Hindlimb muscle (tissue), 1 donor: ENCODE results near the gene YIPF6. TPM values are rescaled to one million over a fixed set of nuclear protein-coding genes. Genes with fewer than 3 reads are reported as not detected.
A peak's percentile ranks its signal among the peaks of the same experiment; 100 is the strongest.
"Not testable (repeated sequence)": the region's sequence is repeated elsewhere in the genome, so short reads cannot be mapped to it uniquely, and the experiment has no call there.

Experiments used
- DNase-seq: peaks from one replicate; pipeline ENCODE4 v3.0.0-alpha.2; 2013
- polyA plus RNA-seq: library from polyadenylated mRNA; unstranded; fragments of 120-200 nt; gene quantifications from one replicate; pipeline ENCODE4 v1.2.1, GENCODE V29; 2013; ENCODE audit not compliant: insufficient read length

The YIPF6 gene
- 25.9 TPM for polyA plus RNA-seq

- DNase-seq: peak; percentile 86
Observed at GRCh38 chrX:68498508-68499379, at the start of gene YIPF6. Gene YIPF6 (plus strand): TSS chrX:68499051. CDS start chrX:68499067, 16 bp downstream.

GRCh38 chrX:68451720-68452119 is 47.1 kb upstream of the YIPF6 start:
- DNase-seq: no peak

DNA sequence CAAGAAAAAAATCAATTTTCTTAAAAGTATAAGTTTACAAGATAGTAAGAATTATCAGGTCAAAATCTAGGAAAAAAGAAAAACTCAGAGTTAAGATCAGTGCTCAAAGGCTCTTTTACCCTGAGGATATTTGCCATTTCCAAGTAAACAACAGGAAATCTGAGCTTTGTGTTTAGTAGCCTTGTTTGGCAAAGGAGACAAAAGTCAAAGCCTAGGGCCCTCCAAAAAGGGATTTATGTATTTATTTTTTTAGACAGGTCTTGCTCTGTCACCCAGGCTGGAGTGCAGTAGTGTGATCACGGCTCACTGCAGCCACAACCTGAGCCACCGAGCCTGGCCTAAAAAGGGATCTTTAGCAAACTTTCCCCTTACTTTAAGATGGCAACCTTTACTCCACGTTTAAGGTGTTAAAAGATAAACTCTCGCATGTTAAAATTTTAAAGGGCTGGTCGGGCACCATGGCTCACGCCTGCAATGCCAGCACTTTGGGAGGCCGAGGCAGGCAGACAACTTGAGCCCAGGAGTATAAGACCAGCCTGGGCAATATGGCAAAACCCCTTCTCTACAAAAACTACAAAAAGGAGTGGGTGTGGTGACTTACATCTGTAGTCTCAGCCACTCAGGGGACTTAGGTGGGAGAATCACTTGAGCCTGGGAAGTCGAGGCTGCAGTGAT is 44.2 kb upstream of the YIPF6 start:
- DNase-seq: no peak

- no peak for DNase-seq
Observed at GRCh38 chrX:68455151-68455510, 43.7 kb upstream of the YIPF6 start.

DNA sequence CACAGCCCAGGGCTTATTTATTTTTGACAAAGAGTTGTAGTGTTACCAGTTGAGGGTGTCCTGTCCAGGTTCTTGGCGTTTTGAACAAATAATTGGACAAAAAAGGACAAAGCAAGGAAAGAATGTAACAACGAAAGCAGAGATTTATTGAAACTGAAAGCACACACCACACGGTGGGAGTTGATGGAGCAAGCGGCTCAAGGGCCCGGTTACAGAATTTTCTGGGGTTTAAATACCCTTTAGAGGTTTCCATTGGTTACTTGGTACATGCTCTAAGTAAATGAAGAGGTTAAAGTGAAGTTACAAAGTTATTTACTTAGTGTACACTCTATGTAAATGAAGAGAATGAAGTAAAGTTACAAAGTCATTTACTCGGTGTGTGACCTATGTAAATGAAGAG is 37.8 kb upstream of the YIPF6 start:
- no peak for DNase-seq

GRCh38 chrX:68461576-68461975 is 37.3 kb upstream of the YIPF6 start:
- DNase-seq: no peak

GRCh38 chrX:68462197-68462596 is 36.7 kb upstream of the YIPF6 start:
- DNase-seq: no peak

DNA sequence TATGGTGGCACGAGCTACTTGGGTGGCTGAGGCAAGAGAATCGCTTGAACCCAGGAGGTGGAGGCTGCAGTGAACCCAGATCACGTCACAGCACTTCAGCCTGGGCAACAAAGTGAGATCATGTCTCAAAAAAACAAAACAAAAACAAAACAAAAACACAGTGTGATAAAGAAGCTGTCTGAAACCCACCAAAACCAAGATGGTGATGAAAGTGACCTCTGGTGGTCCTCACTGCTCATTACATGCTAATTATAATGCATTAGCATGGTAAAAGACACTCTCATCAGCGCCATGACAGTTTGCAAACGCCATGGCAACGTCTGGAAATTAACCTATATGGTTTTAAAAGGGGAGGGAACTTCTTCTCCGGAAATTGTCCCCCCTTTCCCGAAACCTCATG is 36.2 kb upstream of the YIPF6 start:
- peak; percentile 12 for DNase-seq

DNA sequence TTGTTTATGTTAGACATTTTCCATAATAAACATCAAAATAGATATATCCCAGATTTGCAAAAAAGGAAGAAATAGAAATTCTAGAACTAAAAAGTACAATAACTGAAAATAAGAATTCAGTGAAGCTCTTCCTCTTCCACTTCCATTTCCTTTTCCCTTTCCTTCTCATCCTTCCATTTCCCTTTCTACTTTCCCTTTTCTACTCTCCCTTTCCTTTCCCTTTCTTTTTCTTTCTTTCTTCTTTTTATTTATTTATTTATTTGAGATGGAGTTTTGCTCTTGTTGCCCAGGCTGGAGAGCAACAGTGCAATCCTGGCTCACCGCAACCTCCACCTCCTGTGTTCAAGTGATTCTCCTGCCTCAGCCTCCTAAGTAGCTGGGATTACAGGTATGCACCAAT is 35.0 kb upstream of the YIPF6 start:
- DNase-seq: no peak

DNA sequence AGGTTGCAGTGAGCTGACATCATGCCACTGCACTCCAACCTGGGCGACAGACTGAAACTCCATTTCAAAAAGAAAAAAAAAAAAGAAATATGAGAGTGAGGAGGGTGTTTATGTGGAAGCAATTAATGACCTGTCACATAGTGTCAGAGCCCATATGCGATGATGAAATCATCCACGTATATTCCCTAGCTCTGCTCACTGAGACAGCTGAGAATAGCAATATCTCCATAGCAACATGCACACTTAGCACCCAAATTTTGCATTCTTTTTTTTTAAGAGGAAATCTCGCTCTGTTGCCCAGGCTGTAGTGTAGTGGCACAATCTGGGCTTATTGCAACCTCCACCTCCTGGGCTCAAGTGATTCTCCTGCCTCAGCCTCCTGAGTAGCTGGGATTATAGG is 34.1 kb upstream of the YIPF6 start:
- no peak for DNase-seq

- DNase-seq: no peak
Observed at GRCh38 chrX:68480969-68481368, 17.9 kb upstream of the YIPF6 start.

- DNase-seq: not testable (repeated sequence)
Observed at GRCh38 chrX:68486198-68486597, 12.7 kb upstream of the YIPF6 start.

DNA sequence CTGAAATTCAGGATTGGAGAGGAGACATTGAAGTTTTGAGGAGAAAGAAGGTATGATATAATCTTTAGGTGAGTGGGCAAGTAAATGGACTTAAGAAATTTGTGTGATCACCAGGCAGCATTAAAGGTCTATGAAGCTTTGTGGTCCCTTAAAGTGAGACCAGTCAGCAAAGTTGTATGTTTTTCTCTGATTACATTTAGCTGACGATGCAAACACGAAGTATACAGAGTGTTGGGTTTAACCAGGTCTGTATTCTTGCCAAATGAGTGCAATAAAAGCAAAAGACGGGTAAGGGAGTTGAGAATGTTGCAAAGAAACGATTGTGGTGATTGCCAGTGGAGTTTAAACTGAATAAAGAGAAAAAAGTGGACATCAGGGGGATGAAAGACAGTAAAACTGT is 11.6 kb upstream of the YIPF6 start:
- no peak for DNase-seq

- DNase-seq: no peak
Observed at GRCh38 chrX:68487924-68488323, 10.9 kb upstream of the YIPF6 start.

DNA sequence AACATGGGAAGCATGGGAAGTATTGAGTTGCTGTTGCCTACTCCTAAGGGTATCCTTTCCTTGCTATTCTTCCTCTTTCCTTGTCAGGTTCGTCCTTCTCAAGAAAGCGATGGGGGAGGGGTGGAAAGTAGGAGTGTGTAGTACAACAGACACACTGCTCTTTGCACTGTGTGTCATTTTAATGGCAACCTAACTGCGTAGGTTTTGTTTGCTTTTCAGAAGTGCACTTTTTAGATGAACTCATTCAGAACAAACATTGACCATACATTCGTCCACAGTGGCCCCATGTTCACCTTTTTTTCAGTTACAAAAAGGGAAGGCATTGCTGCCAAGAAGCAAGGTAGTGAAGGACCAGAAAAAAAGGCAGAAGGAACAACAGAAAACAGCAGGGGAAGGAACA is 10.2 kb upstream of the YIPF6 start:
- no peak for DNase-seq

DNA sequence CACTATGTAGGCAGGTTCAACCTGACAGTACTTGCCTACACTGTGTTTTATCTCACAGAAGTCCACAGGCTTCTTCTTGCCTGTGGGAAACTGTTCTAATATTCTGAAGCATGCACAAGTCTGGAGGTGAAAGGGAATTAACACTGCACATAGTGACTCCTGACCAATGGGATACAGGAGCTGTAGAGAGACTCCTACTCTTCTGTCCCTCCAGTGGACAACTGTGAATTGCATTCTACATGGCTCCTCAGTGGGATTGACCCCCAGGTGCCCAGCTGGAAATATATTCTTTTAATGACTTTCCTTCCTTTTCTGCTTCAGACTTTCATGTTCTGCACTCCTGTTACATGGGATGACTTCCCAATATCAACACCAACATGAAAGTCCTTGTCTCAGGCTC is 8.2 kb upstream of the YIPF6 start:
- DNase-seq: no peak

- no peak for DNase-seq
Observed at GRCh38 chrX:68492583-68492982, 6.3 kb upstream of the YIPF6 start.

- not testable (repeated sequence) for DNase-seq
Observed at GRCh38 chrX:68493776-68494175, 5.1 kb upstream of the YIPF6 start.

GRCh38 chrX:68498044-68498507 is 775 bp upstream of the YIPF6 start:
- DNase-seq: no peak

DNA sequence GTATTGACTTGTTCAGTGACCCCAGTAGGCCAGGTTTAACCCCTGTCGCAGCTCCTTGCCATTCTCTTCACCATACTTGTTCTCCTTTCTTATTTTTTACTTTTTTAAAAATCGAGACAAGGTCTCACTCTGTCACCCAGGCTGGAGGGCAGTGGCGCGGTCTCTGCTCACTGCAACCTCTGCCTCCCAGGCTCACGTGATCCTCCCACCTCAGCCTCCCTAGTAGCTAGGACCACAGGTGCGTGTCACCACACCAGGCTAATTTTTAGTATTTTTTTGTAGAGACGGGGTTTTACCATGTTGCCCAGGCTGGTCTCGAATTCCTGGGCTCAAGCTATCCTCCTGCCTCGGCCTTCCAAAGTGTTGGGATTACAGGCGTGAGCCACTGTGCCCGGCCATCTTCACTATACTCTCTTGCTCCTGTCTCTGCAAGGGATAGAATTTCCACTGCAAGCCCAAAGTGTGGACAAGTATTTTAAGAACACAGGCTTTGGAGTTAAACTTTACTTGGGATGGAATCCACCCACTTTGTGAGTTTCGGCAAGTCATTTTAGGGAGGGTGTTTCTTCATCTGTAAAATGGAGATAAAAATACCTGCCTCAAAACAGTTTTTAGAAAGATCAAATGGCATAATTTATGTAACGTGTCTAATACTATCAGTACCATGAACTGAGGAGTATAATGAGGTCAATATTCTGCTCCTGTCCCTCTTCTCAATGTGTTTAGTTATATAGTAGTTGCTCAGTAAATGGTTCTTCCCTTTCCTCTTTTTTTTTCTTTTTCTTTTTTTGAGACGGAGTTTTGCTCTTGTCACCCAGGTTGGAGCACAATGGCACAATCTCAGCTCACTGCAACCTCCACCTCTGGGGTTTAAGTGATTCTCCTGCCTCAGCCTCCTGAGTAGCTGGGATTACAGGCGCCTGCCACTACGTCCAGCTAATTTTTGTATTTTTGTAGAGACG is 973 bp downstream of the YIPF6 start:
- no peak for DNase-seq

- DNase-seq: no peak
Observed at GRCh38 chrX:68503836-68504636, 5.2 kb downstream of the YIPF6 start.

DNA sequence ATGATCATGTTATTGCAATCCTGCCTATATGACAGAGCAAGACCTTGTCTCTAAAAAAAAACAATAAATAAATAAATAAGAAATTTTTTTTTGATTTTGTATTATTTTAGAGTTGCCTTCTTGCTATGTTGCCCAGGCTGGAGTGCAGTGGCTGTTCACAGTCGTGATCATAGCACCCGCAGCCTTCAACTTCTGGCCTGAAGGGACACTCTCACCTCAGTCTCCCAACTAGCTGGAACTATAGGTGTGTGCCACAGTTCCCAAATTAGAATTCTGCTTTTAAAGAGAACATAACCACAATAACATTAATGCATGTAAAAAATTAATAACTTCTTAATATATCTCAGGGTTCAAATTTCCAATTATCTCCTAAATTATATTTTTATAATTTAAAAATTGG is 7.8 kb downstream of the YIPF6 start:
- DNase-seq: no peak
